ENCODE results near the gene NUFIP2.
A peak's percentile ranks its signal among the peaks of the same experiment; 100 is the strongest.

Gene NUFIP2

GRCh38 chr17:29242051-29242450 lies 51.9 kb downstream of the NUFIP2 start:
- Histone ChIP-seq H3K4me3 (ENCODE audit: low read depth, low read length) (no peak overlapping the region), H3K27me3 (replicated peaks) (no peaks in the 10 kb centered on the region), H3K27ac (no peak overlapping the region), H3K36me3 (replicated peaks) (no peaks in the 10 kb centered on the region)
- in situ Hi-C loops (cut with HindIII; ENCODE audit: low pct_ligation_motif_present, low sequenced_read_pairs) = no loop called here
- DNase-seq = no peak
- TF ChIP-seq, protein P1, sequence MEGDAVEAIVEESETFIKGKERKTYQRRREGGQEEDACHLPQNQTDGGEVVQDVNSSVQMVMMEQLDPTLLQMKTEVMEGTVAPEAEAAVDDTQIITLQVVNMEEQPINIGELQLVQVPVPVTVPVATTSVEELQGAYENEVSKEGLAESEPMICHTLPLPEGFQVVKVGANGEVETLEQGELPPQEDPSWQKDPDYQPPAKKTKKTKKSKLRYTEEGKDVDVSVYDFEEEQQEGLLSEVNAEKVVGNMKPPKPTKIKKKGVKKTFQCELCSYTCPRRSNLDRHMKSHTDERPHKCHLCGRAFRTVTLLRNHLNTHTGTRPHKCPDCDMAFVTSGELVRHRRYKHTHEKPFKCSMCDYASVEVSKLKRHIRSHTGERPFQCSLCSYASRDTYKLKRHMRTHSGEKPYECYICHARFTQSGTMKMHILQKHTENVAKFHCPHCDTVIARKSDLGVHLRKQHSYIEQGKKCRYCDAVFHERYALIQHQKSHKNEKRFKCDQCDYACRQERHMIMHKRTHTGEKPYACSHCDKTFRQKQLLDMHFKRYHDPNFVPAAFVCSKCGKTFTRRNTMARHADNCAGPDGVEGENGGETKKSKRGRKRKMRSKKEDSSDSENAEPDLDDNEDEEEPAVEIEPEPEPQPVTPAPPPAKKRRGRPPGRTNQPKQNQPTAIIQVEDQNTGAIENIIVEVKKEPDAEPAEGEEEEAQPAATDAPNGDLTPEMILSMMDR (IDR thresholded peaks at IDR 0.05; ENCODE audit: low read depth, low read length, missing control alignments) = no peak

- in situ Hi-C loops (cut with HindIII; ENCODE audit: low pct_ligation_motif_present, low sequenced_read_pairs) = no loop called here
- peak overlapping the region; percentile 68 for H3K27ac ChIP-seq
- H3K27me3 ChIP-seq (replicated peaks) = no peaks in the 10 kb centered on the region
- peak; percentile 90 for DNase-seq
- no peaks in the 10 kb centered on the region for H3K36me3 ChIP-seq (replicated peaks)
- TF ChIP-seq, protein P1 (IDR thresholded peaks at IDR 0.05; ENCODE audit: low read depth, low read length, missing control alignments) = peak; percentile 42
- H3K4me3 ChIP-seq (ENCODE audit: low read depth, low read length) = no peak overlapping the region
Observed at GRCh38 chr17:29240968-29241963, 52.7 kb downstream of the NUFIP2 start.

GRCh38 chr17:29240477-29240876 lies 53.5 kb downstream of the NUFIP2 start:
- in situ Hi-C loops (cut with HindIII; ENCODE audit: low pct_ligation_motif_present, low sequenced_read_pairs) = no loop called here
- Histone ChIP-seq H3K36me3 (replicated peaks) (no peaks in the 10 kb centered on the region), H3K27me3 (replicated peaks) (no peaks in the 10 kb centered on the region), H3K4me3 (ENCODE audit: low read depth, low read length) (no peak overlapping the region), H3K27ac (peak overlapping the region; percentile 47)
- DNase-seq = no peak
- TF ChIP-seq, protein P1 (IDR thresholded peaks at IDR 0.05; ENCODE audit: low read depth, low read length, missing control alignments) = no peak

GRCh38 chr17:29238133-29238850 lies 55.7 kb downstream of the NUFIP2 start:
- TF ChIP-seq, protein P1 (IDR thresholded peaks at IDR 0.05; ENCODE audit: low read depth, low read length, missing control alignments) = no peak
- Histone ChIP-seq H3K4me3 (ENCODE audit: low read depth, low read length) (no peak overlapping the region), H3K27me3 (replicated peaks) (no peaks in the 10 kb centered on the region), H3K27ac (peak overlapping the region; percentile 67), H3K36me3 (replicated peaks) (no peaks in the 10 kb centered on the region)
- peak; percentile 72 for DNase-seq
- in situ Hi-C loops (cut with HindIII; ENCODE audit: low pct_ligation_motif_present, low sequenced_read_pairs) = no loop called here

DNA sequence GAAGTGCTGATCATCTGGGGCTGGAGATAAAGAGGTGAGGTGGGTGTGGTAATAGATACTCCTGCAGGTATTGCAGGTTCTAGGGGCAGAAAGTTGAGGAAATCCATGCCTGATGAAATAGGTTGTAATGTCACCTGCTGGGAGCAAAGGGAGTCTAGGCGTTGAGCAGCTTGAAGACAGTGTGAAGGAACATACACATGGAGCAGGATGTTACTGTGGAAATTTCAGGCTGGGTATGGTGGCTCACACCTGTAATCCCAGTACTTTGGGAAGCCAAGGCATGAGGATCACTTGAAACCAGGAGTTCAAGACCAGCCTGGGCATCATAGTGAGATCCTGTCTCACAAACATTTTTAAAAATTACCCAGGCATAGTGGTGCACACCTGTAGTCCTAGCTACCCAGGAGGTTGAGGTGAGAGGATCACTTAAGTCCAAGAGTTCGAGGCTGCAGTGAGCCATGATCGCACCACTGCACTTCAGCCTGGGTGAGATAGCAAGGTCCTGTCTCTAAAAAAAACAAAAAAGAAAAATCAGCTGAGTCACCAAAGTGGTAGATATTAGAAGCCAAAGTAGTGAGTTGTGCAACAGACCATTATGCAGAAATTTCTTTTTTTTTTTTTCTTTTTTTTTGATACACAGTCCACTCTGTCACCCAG lies 56.3 kb downstream of the NUFIP2 start:
- Histone ChIP-seq H3K27me3 (replicated peaks) (no peaks in the 10 kb centered on the region), H3K4me3 (ENCODE audit: low read depth, low read length) (no peak overlapping the region), H3K36me3 (replicated peaks) (no peaks in the 10 kb centered on the region), H3K27ac (peak overlapping the region; percentile 67)
- in situ Hi-C loops (cut with HindIII; ENCODE audit: low pct_ligation_motif_present, low sequenced_read_pairs) = no loop called here
- TF ChIP-seq, protein P1 (IDR thresholded peaks at IDR 0.05; ENCODE audit: low read depth, low read length, missing control alignments) = no peak
- DNase-seq = peak; percentile 39

Measured in brain microvascular endothelial cell (primary cell).